ENCODE results near the gene FAM241A.
"Not testable (repeated sequence)": the region's sequence is repeated elsewhere in the genome, so short reads cannot be mapped to it uniquely, and the experiment has no call there.

FAM241A gene

GRCh38 chr4:112176596-112176995 lies 31.3 kb downstream of the FAM241A start:
- no peak for DNase-seq

GRCh38 chr4:112178741-112179140 lies 33.5 kb downstream of the FAM241A start:
- not testable (repeated sequence) for DNase-seq

- no peak for DNase-seq
Observed at GRCh38 chr4:112181358-112182000, 36.2 kb downstream of the FAM241A start.

- DNase-seq, result no peak
Observed at GRCh38 chr4:112182604-112183003, 37.4 kb downstream of the FAM241A start.

GRCh38 chr4:112183252-112183651 lies 38.0 kb downstream of the FAM241A start:
- DNase-seq, result no peak

GRCh38 chr4:112184438-112184837 lies 39.2 kb downstream of the FAM241A start:
- DNase-seq, result no peak

- DNase-seq, result no peak
Observed at GRCh38 chr4:112185334-112185733, 40.1 kb downstream of the FAM241A start.

- no peak for DNase-seq
Observed at GRCh38 chr4:112185740-112186670, 40.8 kb downstream of the FAM241A start.

- DNase-seq, result no peak
Observed at GRCh38 chr4:112189754-112190153, 44.5 kb downstream of the FAM241A start.

GRCh38 chr4:112190684-112191083 lies 45.4 kb downstream of the FAM241A start:
- DNase-seq, result no peak

- DNase-seq, result no peak
Observed at GRCh38 chr4:112196461-112196860, 51.2 kb downstream of the FAM241A start.

GRCh38 chr4:112199041-112199440 lies 53.8 kb downstream of the FAM241A start:
- DNase-seq, result no peak

GRCh38 chr4:112201915-112202505 lies 56.8 kb downstream of the FAM241A start:
- DNase-seq, result no peak

GRCh38 chr4:112203593-112203992 lies 58.3 kb downstream of the FAM241A start:
- DNase-seq, result no peak

GRCh38 chr4:112206431-112206830 lies 61.2 kb downstream of the FAM241A start:
- no peak for DNase-seq

- DNase-seq, result not testable (repeated sequence)
Observed at GRCh38 chr4:112208137-112209095, 63.2 kb downstream of the FAM241A start.

- DNase-seq, result no peak
Observed at GRCh38 chr4:112210777-112211176, 65.5 kb downstream of the FAM241A start.

- DNase-seq, result no peak
Observed at GRCh38 chr4:112213091-112213490, 67.8 kb downstream of the FAM241A start.

- DNase-seq, result no peak
Observed at GRCh38 chr4:112213856-112214255, 68.6 kb downstream of the FAM241A start.

GRCh38 chr4:112214390-112215264 lies 69.4 kb downstream of the FAM241A start:
- DNase-seq, result no peak

- no peak for DNase-seq
Observed at GRCh38 chr4:112219826-112220366, 74.6 kb downstream of the FAM241A start.

Measured in NCI-H748 treated with DMSO at 0.1 percent for 48 hours (cell line).